DMS114 treated with DMSO at 0.1 percent for 48 hours (cell line): ENCODE measurements around the gene THADA.
"Not testable (repeated sequence)": the region's sequence is repeated elsewhere in the genome, so short reads cannot be mapped to it uniquely, and the experiment has no call there.

Experiments used
- DNase-seq: peaks from one replicate; lab custom pipeline; 2025; ENCODE audit not compliant: unreplicated experiment; lab: John Stamatoyannopoulos, UW

The THADA gene

DNA sequence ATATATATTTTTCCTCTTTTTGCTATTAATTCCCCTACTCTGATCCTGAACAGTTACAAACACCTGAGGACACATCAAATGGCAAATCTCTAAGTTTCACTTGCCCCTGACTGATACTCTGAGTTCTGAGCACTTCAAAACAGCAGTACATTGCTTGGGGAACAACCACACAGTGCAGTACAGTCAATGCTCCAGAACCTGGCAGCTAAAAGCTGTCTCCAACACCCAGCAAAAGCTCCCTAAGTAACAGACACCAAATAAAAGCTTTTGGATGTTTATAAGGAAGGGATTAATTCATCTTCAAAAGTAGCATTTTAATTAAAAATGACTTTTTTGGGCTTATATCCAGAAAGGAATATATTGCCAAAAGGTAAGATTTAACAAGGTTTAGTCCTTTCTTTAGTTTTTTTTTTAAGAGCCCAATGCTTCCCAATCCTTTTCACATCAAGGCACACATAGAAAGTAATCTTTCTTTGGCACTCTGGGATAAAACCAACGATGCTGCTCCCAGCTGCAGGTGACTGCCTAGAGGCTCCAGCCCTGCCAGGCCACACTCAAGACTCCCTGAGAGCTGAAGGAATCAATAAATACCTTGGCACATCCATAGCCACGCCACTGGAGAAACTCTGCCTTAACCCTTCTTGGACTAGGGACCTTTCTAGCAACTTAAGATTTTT lies 204.5 kb downstream of the THADA start:
- DNase-seq, result no peak

DNA sequence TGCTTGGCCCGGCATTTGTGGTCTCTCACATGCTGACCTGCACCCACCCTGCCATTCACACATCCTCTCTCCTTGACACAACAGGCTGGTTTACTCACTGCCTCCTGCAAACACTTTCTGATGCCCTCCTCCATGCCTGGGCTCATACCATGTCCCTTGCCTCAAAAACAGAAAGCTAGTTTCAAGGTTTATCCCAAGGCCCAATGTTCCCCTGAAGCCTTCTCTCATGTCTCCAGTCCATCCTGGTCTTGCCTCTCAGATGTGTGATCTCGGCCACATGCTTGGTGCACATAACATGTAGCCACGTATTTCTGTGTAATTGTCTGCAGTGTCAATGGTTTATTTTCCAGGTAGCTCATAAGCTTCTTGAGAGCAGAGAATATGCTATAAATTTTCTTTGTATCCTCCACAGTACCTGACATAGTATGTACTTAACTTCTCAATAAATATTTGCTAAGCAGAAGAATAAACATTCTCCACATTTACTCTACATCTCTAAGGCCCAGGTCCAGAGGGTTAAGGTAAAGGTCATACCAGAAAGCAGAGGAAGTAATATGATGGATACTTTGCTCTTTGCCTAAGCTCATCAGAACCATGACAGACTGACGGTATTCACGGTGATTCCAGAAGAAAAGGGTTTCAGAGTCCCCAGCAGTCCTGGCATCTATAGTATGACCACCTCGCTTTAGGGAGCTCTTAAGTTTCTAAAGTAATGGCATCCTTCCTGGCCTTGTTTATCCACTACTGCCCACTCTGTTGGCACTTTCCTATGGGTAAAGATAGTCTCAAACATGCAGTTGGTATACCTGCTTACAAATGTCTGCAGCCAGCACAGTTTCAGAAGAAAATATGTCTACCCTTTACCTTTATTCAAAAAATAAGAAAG lies 206.0 kb downstream of the THADA start:
- no peak for DNase-seq

- DNase-seq, result no peak
Measured at GRCh38 chr2:43388371-43388770, 207.5 kb downstream of the THADA start.

DNA sequence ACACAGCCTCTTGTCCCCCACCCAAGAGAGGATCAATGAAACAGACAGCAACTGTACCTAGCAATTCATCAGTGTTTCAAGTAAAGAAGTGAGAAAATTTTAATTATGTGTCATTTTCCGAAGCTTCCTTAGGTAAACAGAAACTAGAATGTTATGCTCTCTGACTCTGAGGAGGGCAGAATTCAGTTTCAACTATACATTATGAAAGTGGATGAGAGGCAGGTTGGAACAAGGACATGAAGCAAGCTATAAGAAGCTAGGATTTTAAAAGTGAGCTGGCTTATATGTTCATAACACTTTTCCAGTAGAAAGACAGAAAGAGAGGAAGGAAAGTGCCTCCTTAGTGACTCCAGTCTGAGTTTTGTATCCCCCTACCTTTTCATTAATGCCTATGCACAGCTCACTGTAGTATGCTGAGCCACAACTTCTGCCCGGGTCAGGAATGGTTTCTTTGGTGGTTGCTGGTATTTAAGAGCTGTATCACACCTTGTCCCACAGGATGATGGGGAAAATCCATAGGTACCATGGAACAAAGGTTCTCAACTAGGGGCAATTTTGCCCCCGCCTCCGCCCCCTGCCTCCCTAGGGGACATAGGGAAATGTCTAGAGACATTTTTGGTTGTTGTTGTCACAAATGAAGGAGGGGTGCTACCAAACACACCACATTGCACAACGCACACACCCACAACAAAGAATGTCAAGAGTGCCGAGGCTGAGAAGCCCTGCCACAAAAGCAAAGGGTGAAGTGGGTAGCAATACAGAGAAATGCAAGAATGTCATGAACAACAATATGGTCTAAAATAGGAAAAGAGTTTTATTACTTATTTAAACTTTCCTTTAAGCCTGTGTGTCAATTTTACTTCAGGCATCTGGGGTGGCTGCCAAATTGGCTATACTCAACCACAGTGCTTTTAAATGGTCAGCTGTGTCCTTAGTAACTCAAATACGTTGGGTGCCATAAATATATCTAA lies 208.5 kb downstream of the THADA start:
- DNase-seq, result no peak

GRCh38 chr2:43386679-43387078 lies 209.2 kb downstream of the THADA start:
- not testable (repeated sequence) for DNase-seq

DNA sequence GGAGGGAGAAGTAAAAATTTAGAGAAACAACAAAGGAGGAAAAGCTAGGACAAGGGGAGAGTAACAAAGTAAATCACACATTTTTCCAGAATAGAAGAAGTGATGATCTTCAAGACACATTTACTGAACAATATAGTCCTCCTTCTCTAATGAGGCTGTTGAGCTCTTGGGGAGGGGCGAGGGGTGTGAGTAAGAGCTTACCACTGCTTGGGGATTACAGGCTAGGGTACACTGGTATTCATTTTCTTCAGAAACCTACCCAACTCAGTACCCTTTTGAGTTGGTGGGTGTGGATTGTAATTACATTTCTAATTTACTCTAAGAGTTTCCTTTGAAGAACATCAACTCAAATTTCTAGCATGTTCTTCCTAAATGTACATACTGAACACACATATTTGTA lies 211.7 kb downstream of the THADA start:
- no peak for DNase-seq

GRCh38 chr2:43383533-43383932 lies 212.3 kb downstream of the THADA start:
- no peak for DNase-seq

- no peak for DNase-seq
Measured at GRCh38 chr2:43379494-43379893, 216.3 kb downstream of the THADA start.

DNA sequence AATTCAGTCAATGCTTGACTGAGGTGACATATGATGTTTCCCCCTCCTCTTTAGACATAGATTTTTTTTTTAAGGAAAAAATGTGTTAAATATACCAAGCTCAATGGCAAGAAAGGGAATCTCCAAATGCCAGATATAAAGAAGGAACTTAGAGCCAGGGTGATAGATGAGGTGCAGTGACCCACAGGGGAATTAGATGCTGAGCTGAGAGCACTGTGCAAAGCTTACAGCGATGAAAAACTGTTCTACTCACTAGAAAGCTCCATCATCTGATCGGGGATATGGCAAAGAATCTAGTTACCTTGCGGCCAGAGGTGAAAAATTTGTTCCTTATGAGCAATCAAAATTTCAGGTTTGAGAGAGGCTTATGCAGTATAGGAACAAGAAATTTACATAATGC lies 218.5 kb downstream of the THADA start:
- DNase-seq, result no peak

GRCh38 chr2:43376523-43377198 lies 219.2 kb downstream of the THADA start:
- DNase-seq, result no peak

DNA sequence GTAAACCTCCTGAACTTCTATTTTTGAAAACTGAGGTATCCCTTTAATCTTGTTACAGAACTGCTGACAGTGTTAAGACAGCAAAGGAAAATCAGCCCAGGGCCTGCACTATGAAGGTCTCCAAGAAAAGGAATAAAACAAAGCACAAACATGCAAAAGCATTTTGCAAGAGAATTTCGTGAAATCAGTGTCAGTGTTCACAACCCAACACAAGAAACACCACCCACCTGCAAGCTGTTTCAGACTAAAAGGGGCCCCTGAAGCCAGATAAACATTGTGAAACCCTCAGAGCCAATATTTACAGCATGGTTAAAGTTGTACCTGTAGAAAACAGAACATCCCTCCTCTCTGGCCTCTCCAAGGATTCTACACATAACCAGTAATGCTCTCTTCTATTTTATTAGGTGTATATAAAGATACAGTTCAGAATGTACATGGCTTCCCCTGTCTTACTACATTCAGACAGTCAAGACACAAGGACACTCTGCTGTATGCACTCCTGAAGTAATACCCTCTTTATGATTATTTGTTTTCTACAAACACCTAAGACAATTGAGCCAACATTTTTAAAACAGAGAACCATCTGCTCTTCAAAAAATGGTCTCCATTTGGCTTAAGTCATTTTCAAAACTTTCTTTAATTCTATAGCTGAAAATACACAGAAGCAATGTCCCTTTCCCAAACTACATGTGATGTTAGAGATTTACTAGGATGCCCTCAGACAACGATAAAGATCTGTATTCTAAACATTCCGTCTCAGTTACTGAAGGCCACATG lies 219.9 kb downstream of the THADA start:
- no peak for DNase-seq

DNA sequence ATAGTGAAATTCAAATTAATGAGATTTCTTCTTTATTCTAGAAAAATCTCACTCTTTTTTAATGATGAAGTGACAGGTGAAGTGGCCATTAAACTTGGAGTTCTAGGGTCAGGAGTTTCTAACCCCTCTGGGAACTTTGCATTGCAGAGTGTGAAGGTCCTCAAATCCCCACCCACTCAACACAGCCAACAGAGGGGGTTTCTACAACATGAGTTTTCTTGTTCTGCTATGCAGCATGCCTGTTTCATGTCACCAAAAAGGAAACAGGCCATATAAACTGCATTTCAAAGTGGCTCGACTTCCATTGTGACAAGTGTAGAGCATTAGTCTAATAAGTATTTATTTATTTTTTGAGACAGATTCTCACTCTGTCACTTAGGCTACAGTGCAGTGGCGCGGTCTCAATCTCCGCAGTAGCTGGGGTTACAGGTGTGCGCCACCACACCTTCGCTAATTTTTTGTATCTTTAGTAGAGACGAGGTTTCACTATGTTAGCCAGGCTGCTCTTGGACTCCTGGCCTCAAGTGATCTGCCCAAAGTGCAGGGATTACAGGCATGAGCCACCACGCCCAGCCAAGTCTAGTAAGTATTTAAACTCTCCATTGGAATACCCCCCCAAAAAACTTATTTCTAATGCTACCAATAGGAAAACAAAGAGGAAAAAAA lies 223.3 kb downstream of the THADA start:
- DNase-seq, result no peak

GRCh38 chr2:43370705-43371104 lies 225.1 kb downstream of the THADA start:
- no peak for DNase-seq

DNA sequence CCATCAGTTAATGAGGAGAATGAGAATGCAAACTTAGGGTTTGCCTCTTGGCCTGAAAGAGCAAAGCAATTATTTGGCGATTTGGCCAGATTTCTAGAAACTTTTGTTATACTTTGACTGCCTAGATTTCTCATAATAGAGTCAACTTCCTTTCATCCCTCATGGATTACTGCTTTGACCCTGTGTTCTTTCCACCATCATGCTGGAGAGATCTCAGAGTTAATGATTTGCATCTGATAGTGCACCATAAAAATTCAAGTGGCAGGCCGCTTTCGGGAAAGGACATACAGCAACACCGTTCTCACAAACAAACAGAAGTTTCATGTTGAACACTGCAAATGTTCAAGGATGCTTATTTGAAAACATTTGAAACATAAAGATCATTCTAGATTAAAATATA lies 225.7 kb downstream of the THADA start:
- DNase-seq, result no peak

DNA sequence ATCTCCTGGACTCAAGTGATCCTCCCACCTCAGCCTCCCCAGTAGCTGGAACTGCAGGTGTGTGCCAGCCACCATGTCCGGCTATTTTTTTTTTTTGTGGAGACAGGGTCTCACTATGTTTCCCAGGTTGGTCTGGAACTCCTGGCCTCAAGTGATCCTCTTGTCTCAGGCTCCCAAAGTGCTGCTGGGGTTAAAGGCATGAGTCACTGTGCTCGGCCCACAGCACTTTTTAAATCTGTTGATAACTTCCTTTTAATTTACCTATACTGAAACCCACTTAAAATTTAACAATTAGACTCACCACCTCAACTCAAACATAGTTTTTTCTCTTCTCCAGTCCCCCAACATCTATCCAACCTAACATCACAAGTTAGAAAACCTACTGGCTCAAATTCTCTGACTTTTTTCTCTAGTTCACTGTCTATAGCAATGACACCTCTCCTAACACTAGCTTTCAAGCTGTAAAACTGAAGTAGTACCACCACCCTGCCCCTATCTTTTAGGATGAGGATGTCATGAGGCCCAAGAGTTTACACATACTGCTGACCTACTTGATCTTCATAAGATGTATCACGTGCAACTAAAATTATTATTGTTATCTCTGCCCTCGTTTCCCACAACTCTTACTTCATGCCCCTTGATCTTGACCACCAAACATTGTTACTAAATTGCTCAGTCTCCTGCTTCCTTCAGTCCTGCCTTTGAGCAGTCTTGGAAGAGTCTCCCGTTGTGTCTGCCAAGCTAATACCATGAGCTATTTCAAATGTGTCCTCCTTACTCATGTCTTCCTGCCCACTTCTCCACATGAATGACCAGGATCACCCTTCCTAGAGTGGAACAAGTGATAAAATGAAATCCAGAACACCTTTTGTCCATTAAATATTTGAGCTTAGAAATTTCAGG lies 227.1 kb downstream of the THADA start:
- no peak for DNase-seq

DNA sequence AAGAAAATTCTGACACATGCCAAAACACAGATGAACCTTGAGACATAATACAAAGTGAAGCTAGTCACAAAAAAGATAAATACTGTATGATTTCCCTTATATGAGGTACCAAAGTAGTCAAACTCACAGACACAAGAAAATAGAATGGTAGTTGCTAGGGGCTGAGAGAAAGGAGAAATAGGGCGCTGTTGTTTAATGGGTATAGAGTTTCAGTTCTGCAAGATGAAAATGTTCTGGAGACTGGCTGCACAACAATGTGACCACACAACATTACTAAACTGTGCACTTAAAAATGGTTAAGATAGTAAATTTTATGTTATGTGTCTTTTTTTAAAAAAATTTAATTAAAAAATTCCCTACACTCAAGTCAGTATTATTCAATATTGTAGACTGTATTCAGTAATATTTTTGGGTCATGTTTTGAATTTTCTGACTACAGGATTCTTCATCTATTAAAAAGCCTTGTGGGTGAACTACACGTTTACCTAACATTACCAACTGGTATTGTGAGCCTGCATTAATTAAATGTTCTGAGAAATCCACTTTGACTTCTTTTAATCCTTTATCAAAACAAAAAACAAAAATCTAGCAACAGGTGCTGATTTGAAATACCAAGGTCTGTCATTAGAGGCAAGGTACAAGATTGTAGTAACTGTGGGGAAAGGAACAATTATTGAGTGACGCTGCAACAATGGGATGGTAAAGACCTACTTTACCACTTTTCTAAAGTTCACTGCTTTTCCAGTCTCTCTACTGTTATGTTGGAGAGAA lies 228.6 kb downstream of the THADA start:
- DNase-seq, result no peak

DNA sequence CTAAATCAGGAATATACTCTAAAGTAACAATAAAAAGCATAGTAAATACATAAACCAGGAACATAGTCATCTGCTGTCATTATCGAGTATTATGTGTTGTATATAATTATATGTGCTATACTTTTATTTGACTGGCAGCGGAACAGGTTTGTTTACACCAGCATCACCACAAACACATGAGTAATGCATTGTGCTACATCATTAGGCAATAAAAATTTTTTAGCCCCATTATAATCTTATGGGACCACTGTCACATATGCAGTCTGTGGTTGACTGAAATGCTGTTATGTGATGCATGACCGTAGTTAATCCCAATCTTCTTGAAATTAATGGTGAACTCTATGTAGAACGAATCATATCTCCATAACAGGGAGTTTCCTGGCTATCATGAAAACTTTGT lies 232.7 kb downstream of the THADA start:
- DNase-seq, result no peak

DNA sequence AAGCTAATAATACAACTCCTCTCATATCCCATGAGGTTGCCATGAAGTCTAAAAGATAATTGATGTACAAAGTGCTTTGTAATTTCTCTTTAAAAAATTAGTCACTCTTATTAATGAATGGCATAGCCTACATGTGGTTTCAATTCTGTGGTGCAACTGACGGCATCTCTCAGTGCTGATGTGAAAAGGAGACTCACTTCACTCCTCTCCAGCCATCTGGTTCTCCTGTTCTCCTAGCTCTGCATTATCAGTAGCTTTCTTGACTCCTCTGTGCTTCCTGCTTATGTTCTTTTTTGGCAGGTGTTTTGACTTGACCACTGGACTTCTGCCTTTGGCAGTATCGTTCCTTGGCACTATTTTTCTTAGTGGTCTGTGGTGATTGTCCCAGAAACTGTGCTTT lies 234.6 kb downstream of the THADA start:
- DNase-seq, result no peak
